Neural cell (in vitro differentiated cells): Measurements from ENCODE around the gene SPC24.

Experiments used
- CTCF ChIP-seq: fragments of 450-650 bp; IDR thresholded peaks from 2 replicates; pipeline ENCODE4 v1.5.1; 2014; ENCODE audit warnings: antibody characterized with exemption, mild to moderate bottlenecking, moderate library complexity; ENCODE audit not compliant: poor library complexity, severe bottlenecking
- EP300 ChIP-seq: fragments of 450-650 bp; conservative IDR thresholded peaks from 2 replicates; pipeline ENCODE4 v1.6.1; 2014; ENCODE audit warnings: antibody characterized with exemption, mild to moderate bottlenecking, moderate library complexity; ENCODE audit not compliant: poor library complexity, severe bottlenecking
- REST ChIP-seq: IDR thresholded peaks from 2 replicates; pipeline ENCODE4 v1.6.1; 2012; ENCODE audit warnings: borderline replicate concordance
- SMC3 ChIP-seq: fragments of 450-650 bp; conservative IDR thresholded peaks from 2 replicates; pipeline ENCODE4 v1.6.1; 2014; ENCODE audit warnings: antibody characterized with exemption, mild to moderate bottlenecking, moderate library complexity; ENCODE audit not compliant: poor library complexity

GRCh38 chr19:11159598-11160439, 4.2 kb upstream of the SPC24 start:
- TF ChIP-seq REST (no peak), EP300 (no peak), SMC3 (no peak), CTCF (no peak)
